IPS DF 4.7 (cell line): ENCODE measurements around the gene GRID1.

Source experiments
- DNase-seq: peaks from one replicate; pipeline ENCODE4 v3.0.0-alpha.2; 2013; ENCODE audit warnings: low spot score; ENCODE audit errors: extremely low read depth

GRID1 gene

DNA sequence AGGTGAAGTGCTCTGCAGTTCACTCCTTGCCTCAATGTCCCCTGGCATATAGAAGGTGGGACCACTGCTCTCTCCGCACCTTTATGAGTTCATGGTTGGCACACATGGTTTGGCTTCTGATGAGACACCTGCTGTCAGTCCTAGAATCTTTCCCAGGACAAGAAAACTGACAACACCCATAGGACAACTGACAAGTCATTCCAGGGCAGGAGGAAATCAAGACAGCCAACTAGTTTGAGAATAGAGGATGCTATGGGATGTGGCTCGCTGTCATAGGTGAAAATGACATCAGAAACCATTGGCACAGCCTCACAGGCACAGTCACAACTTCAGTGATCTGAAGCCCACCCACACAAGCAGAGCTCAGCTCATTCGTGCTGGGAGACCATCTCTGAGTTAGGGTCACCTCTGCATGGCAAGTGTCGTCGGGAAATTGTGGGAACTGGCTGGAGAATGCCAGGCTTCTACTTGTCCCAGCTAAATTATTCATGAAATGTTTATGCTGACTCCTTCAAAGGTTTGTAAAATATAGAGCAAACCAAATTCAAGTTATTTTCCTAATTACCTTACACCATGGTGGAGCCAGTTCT is 762.4 kb downstream of the GRID1 start:
- DNase-seq = no peak

DNA sequence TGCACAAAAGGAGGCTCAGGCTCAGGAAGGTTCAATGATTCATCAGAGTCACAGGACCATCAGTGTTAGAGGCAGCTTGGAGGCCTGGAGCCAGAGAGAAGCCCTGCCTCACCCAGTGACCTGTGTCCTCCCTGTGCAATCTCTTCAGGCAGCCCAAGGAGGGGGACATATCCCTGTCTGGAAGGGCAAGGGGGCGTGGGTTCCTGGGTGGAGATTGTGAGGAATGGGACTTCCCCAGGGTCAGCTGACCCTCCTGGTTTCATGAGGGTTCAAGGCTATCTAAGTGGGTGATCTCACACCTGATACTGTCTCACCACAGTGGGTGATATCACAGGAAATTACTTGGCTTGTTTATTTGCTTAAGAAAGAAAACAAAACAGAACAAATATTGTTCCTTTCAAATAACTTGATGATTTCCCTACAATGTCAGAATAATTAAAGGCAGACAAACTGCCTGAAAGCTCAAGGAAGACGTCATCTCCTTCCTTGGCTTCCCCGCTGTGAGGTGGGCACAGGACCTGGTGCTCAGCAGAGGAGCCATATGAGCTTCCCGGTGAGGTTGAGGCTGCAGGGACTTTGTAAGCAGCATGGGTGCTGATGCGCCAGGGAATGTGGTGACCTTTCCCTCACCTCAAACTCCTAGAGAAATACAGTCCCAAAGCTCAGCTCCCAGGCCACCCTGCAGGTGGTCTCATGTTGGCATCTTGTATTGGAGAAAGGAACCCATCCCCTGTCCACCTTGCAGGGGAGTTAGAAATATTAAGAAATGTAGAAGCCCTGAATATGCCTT is 763.2 kb downstream of the GRID1 start:
- DNase-seq = no peak

DNA sequence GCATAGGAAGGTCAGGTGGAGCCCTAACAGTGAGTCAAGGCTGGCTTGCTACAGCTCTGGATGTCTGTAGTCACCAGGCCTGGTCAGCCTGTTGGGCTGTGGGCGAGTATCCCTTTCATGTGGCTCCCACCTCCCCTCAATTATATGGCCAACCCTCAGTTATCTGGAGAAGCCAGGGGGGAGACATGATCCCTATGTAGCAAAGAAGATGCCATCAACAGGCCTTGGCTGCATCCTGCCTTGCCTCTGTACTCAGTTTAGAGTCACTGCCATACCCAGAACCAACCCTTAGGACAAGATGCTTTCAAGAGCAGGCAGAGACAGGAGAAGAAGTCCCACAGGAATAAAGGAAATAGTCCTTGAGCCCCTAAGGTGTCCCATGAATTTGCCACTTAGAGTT is 763.9 kb downstream of the GRID1 start:
- no peak for DNase-seq

DNA sequence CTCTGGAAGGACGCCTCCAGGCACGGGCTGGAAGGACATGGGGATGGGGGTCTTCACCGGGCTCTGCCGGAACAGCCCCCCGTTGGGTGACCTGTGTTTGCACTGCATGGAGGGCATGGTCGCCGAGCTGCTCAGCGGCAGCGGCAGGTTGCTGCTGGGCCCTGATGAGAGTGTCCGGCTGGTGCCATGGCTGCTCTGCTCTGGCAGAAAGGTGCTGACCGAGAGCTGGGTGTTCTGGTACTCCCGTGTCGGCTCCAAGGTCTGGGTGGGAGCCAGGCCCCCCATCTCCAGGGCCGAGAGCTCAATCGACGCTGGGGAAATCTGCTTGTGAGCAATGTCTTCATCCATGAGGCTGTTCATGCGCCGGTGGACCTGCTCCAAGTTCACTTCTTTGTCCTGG is 764.3 kb downstream of the GRID1 start:
- no peak for DNase-seq

DNA sequence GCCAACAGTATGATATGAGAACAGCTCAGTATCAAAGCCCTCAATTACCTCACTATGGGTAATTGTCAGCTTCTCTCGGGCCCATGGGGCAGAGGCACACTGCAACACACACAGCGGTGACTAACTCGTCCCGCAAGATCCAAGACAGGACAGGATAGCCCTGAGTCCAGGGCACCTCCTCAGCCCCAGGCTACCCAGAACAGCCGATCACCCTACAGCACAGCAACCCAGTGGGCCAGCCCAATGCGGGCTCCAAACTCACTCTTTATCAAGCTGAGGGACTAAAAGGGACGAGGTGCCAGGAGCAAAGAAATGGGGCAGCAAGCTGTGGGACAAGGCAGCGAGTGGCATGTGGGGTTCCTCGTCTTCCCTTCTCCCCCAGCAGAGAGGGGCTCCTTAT is 765.1 kb downstream of the GRID1 start:
- no peak for DNase-seq

DNA sequence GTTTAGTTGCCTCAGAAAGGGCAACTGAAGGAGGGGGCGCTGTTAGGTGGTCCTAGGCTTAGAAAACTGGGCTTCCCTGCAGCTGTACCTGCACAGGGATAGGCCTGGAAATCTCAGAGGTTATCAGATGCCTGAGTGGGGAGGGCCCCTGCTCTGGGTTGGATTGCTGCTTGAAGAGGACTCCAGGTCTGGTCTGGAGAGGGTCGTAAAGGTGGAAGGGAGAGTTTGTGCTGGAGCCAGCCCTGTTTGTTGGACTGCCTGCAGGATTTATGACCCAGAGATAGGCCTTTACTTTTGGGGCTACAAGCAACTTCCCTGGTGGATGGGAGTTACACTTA is 765.9 kb downstream of the GRID1 start:
- DNase-seq = no peak

DNA sequence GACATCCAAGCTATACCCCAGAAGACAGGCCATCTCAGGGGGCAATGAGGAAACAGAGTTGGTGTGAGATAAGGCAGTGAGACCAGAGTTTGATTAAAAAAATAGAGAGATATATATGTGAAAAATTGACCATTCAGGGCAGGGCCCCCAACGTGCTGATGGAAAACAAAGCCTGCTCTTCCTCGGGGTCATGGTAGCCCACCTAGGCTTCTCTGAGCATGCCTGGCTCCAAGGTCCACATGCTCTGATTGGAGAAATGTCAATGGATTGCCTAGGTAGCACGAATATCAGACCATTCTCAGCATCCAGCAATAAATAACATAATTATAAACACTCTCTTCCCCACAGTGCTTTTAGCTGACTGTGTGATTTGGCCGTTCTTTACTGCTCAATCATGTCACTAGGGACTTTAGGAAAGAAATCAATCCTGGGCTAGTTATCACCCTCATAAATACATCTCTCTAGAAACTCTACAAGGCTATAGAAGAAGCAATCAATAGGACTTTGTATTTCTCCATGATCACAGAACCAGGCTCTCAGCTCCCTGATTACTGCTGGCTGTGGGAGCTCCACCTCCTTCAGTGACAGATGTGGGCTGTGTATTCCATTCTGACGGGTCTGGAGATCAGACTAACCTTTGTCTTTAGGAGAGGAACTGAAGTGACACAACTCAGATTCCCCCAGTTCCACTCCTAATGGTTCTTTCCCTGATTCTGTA is 766.4 kb downstream of the GRID1 start:
- no peak for DNase-seq

DNA sequence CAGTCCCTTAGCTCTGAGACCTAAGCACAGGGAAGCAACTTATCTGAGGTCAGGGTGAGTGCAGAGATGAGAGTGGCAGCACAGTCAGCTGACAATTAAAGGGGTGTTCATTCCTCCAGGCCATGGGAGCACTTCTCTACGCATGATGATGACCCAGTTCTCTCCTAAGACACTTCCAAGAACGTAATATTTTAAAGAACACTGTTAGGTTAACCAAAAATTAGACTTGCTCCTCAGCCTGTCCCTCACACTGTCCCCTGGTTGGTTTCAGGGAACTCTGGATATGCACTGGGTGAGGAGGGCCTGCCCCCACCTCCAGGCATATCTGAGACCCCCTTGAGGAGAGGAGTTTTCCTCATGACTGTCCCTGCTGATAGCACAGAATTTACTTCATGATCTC is 767.5 kb downstream of the GRID1 start:
- no peak for DNase-seq

DNA sequence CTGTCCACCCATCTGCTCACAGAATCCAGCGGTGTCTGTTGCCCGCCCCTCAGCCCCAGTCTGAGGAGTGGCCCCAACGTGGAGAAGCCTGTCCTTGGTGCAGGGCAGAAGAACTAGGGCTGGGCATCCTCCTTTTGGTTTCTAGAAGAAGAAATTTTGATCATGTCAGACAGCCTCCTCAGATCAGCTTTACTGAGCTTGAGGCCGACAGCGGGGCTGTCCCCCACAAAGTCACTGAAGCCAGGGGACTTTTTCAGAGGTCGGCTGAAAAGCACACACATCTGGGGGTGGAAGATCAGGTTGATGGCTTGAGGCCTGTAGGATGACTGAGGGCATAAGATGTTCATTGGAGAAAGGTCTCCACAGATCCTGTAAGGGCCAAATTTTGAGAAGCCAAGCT is 767.9 kb downstream of the GRID1 start:
- no peak for DNase-seq

DNA sequence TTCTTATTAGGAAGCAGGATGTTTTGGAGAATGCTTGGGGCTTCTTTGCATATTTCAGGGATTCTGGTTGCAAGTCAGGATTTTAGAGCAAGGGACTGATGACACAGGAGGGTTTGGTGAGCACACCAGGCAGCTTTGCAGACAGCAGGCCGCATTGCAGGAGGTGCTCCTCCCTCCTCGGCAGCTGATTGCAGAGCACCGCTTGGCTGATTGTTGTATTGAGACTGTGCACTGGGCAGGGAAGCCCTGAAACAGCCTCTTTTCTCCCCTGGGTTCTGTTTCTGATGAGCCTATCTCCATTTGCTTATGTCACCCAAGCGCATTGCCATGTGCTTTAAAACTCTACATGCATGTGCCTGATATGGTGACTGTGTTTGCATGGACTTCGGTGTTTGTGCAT is 769.6 kb downstream of the GRID1 start:
- no peak for DNase-seq

DNA sequence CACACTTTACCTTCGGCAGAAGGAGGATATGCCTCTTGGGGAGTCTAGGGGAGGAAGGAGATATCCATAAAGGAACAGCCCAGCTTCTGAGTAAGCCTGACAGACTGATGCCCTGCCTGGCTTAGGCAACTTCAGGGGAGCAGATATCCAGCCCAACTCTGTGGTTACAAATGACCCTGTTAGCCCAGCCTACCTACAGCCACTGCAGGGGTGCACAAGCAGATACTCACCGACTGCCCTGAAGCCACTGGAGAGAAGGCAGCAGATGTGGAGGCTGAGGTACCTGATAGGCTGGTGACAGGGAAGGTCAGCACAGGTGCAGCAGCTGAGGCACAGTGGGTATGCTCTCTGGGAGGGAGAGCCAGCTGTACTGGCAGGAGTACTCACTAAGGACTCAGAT is 770.2 kb downstream of the GRID1 start:
- no peak for DNase-seq

DNA sequence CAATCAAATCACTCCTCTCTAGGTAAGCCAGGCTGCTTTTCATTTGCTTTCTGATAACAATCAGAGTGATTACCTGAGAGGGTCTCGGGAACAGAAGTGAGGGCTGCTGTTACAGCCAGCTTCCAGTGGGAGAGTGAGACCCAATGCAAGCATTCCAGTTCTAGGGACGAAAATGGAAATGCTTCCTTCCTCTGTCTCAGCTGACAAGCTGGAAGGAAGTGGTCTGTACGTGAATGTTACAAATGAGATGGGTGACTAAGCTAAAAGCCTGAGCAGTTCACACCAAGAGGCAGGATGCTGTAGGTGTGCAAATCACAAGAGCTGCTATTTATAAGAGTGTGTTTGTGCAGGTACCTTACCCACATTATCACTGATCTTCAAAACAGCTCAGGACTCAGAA is 772.4 kb downstream of the GRID1 start:
- DNase-seq = no peak

DNA sequence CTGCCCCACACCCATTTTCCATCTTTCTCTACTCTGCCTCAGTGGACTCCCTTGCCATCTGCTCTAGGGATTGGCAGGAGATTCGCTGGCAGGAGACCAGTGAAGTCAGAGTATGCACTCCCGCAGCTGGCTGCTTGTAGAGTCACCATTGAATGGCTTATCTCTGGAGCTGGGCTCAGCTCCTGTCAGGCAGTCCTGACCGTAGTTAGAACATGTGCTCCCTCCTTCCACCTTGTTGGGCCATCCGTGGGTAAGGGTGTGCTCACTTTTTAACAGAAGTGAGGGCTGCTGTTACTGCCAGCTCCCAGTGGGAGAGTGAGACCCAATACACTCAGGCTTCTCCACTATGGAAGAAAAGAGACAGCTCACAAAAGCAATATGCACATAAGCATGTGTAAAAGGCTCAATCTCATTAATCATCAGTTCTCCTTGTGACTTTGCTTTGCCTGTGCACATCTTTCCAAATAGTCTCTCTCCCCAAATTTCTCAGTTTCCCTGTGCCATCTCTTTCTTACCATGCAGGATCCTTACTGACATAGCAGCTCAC is 773.3 kb downstream of the GRID1 start:
- DNase-seq = no peak

DNA sequence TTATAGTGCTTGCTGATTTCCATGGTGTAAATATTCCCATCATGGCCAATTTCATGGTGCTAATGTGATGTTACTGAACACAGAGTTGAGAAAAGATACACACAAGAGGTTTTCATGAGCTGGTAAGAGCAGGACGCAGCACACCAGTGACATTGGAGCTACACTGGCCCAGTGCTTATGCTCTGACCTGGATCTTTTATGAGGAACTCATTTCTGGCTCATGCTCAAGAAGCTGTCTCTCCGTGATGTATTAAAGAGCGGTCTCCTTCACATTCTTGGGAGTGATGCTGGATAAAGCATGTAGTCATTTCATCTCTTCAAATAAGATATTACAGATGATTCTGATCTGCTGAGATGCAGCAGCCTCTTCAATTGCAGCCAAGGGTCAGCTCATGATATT is 785.2 kb downstream of the GRID1 start:
- DNase-seq = no peak

DNA sequence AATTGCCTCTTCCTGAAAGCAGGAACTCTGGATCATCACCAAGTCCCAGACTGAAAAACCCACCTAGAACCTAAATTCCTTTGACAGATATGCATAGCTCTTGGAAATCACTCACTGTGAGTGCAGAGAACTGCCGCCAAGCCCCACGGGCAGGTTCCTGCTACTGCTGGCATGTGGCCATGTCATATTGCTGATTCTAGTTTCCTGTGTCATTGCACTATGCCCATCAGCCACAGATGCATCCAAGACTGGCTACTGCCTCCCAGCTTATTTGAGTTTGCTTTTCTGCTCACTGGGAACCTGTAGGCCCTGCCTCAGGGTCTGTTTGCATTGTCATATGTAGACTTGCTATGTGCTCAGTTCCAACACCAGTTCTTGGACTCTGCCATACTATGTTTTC is 786.0 kb downstream of the GRID1 start:
- no peak for DNase-seq

DNA sequence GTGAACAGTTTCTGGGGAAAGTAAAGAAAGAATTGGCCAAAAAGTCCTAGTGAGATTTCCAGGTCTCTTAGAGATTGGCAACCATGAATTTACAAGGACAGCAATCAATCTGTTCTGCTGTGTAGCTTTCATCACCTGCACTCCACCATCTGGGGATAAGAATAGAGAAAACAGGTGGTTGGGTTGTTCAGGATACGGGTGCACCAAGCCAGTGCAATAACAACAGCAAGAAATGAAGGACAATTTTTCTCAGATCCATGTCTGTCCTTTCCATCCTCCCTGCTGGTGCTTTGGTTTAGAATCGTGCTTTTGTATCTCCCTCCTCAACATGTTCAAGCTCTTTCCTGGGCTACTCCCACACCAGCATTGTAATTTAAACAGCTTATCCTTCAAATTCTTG is 787.7 kb downstream of the GRID1 start:
- no peak for DNase-seq

DNA sequence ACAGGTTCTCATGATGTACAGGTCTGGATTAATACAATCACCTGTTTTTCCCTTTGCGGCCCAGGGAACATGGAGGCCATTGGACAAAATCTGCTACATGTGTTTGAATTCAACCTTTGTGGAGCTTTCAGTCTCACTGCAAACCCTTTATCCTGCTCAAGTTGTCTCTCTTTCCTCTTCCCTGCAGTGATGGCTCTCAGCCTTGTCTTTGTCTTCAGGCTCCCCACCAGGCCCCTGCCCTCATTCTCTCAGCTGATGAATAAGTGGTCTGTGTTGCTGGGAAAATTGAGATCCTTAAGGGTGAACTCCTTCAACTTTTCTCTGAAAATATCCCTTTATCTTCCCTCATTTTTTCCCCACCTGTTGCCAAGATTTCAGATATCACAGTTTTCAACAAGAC is 791.2 kb downstream of the GRID1 start:
- no peak for DNase-seq

DNA sequence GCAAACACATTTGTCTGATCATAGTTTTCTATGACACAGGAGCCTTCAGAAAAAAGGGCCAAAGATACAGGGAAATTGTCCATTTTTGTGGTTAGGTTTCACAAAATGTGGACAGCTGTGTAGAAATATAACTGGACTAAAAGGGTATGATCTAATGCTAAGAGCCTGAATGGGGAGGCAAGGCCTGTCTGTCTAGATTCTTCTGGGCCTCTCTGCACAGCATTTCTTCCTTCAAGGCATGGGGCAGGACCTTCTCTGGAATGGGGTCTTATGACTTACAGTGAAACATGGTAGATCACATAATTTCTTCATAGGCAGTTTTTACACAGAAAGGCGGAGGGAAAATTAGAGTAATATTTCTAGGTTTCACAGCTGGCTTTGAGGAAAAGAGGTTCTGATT is 795.7 kb downstream of the GRID1 start:
- no peak for DNase-seq

DNA sequence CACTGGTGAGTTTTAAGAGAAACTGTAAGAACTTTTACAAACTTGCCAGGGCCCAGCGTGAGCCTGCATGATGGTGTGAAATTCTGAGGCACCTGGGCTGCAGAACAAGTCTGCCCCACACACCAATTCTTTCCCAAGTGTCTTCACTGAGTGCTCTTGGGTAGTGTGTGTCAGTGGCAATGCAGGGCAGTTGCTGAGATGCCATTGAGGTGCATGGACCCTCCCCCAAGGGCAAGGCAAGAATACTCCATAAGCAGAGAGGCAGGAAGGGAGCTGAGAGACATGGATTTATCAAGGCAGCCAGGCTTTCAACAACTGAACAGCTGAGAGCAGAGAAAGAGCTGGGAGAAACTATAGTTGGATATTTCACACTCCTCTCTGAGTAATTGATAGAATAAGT is 801.2 kb downstream of the GRID1 start:
- no peak for DNase-seq

DNA sequence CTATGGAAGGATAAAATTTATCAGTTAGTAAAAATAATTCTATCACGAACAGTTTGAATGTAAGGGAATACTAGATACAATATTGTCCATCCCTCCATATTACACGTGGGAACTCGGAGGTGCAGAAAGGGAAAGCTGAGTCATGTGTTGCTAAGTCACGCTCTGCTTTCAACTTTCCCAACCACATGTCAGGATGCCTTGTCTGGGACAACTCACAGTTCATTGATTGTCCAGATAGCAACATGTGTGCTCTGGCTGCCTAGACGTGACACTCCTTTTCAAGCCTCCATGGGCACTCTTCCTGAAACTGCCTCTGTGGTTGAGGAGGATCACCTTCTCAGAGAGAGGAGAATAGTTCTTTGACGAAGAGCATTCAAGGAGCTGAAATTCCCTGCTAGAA is 808.1 kb downstream of the GRID1 start:
- no peak for DNase-seq

DNA sequence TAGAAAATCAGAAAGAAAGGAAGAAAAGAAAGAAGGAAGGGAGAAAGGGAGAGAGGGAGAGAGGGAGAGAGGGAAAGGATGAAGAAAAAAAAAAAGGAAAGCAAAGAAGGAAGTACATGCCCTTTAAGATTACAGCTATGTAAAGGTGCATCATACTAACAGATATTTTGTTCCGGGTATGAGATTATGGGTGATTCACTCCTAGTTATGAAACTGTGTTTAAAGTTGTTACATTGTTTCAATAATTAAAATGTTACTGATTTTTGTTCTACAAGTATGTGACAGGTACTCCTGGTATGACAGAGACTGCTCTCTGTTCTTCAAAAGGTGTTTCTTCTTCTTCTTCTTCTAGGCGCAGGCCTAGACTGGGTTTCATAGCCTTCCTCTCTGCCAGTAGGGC is 808.9 kb downstream of the GRID1 start:
- DNase-seq = no peak

DNA sequence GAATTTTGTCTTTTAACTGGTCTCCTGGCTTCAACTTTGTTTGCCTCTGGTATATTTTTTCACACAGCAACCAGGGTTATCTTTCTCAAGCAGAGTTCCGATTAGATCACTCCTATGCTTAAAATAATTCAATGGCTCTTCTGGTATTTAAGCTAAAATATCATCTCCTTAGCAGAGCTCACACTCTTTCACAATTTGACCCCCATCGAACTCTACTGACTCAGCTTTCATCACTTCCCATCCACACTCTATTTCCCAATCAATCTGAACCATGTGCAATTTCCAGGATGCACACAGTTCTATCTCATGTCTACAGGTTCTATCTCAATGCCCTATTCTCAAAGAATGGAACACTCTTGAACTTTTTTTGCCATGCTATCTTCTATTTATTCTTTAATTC is 809.5 kb downstream of the GRID1 start:
- no peak for DNase-seq
